CD4-positive, alpha-beta T cell treated with Interleukin-17A for 4 hours (primary cell): ENCODE measurements around the gene SNX7.

Experiments used
- DNase-seq: peaks from one replicate; pipeline ENCODE4 v3.0.0-alpha.2; 2020; ENCODE audit warnings: mixed read lengths

SNX7 gene

DNA sequence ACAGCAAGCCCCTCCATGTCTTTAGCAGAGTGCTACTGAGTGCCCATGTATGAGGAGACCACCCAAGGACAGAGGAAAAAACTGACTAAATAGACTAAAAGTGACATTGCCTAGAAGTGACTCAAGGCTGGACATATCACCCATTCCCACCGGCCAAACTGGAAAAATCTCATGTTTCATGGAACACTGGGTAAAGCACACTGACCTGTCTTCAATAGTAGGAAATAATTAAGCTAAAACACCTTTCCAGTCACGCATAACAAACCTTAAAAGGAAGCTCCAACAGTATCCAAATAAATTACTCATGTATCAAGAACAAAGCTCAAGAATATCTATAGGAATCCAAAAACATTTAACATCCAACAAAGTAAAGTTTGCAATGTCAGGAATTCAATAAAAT, 120.4 kb downstream of the SNX7 start:
- DNase-seq: no peak

DNA sequence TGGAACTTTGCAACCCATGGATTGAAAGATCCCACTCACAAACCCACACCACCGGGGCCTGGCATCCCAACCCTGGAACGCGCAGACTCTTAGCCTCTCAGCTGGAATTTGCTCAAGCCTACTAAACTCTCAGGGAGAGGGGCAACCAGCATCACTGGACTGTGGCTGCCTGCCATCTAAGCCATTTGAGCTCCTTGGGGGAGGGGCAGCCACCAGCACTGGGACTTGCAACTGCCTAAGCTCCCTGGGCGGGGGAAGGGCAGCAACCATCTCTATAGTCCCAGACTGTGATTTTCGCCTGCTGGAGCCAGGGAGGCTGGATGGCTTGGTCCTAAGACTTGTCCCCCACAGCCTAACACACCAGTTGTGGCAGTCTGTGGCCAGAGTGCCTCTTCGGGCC, 122.3 kb downstream of the SNX7 start:
- no peak for DNase-seq

DNA sequence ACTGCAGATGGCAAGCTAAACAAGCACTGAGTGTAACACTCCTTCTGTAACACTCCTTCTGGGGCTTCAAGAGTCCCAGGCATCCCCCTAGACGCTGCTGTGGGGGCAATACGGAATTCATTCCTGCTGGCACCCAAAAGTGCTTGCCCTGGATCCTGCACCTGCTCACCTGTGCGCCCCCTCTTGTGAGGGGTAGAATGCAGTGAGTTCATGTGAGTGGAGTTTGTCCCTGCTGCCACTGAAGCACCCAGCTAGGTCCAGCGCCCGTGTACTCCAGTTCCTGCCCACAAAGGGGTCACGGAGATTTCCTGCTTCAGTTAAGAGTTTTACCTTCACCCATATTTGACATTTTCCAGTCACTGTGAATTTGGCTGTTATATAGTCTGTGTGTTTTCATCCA, 130.0 kb downstream of the SNX7 start:
- DNase-seq: no peak

DNA sequence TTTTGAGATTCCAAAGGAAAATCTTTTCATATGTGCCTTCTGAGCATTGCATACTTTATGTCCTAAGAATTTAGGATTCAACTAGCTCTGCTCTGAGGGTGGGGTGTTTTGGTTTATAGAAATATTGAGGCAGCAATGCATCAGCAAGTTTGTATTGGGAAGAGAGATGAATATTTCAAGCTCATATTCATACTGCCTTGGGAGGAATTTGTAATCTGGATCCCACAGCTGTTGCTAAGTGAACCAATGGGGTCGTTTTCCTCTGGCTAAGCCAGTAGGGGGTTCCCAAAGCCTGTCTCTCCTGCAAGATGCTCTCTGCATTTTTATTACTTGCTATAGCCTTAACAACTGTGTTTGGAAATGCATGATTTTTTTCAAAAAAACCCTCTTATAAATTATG, 130.6 kb downstream of the SNX7 start:
- no peak for DNase-seq

DNA sequence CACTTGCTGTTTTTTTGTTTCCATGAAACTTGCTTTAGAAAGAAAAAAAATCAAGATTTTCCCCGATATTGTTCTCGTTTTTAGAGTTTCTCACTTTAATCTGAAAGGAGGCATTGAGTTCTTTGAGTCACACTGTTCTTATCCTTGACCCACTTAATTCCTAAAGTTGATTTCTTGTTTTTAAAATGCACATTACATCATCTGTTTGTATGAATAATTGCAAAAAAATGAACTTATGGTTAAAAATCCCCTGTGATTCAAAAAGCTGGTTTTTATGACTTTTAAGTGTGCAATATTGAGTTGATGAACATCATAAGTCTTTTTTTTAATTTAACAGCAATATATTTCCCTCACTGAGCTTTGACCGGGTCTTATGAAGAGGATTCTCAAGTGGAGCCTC, 131.6 kb downstream of the SNX7 start:
- DNase-seq: no peak

DNA sequence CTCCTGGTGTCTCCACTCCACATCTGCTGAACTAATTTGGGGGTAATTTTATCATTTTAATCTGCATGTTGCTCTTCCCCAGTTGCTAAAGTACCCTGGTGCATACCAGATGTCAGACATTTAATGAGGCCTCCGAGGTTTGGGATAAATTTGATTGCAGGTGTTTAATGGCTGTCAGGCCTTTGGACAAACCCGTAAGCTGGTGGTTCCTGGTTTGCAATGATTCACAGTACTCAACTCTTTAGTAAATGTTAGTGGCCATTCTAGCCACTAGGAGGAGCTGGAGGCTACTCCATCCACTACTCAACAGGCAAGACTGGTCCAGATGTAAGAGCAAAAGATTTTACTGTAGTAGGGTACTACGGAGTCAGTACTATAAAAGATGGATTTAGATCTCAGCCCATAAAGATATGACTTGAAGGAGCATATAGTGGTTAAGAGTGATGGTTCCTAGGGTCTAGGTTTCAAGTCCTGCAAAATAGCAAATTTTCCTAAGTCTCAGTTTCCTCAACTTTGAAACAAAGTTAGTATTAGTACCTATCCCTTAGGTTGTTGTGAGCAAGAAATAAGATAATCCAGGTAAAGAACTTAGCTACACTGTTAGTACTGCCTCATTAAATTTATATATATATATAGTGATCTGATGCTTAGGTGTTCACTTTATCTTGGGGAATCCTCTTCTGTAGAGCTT, 132.8 kb downstream of the SNX7 start:
- peak; percentile 70 for DNase-seq

DNA sequence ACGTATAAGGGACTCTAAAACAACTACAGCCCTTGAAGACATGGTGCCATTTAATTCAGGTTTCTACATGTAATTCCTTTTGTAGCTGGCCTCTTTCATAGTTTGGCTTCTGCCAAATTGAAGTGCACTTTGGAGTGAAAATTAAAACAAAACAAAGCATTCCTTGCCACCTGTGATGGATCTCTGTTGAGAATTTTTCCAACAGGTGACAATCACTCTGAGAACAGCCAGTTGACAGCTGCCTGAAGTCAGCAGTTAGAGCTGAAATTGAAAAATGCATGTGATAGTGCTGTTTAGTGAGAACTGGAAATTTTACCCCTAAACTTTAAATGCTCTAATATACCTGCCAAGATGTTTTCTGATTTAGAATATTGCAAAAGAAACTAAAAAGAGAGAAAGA, 134.5 kb downstream of the SNX7 start:
- DNase-seq: no peak

DNA sequence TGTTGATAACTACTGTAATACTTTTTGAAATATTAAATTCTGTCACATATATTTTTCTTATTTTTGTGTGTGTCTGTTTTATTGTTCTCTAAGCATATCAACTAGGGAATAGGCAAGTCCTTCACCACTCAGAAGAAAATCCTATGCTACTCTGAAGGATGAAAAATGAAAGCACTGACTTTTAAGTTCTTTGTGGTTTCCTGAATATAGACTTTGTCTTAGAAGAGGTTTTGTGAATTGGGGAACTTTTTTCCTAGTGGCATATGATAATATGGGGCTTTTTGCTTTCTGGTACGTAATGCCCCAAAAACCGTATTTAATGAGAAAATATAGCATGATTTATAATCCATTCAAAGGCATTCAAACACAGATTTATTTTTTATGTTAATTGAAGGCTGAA, 136.0 kb downstream of the SNX7 start:
- DNase-seq: no peak
